GM21423 (cell line): Measurements from ENCODE around the gene JUND.

ENCODE experiments used
- ATAC-seq: cut with Tn5 transposase; IDR thresholded peaks from one replicate; pipeline ENCODE4 v1.9.1; 2021; ENCODE audit warnings: mild to moderate bottlenecking, moderate library complexity; ENCODE audit not compliant: unreplicated experiment

The JUND gene

DNA sequence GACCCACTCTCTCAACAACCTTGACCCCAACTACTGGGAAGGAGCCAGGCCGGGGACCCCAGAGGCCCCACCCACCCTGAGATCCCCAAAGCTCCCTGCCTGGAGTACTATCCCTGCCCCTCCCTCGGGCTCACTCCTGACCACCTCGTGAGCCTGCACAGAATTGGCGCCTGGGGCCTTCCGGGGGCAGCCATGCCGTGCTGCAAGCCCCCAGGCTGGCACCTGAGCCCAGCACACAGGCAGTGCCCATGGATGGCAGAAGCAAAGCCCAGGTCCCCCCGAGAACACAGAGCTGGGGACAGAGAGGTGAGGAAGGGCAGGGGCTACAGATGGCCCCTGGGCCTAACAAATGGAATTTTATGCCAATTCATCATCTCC lies 27.5 kb upstream of the JUND start:
- ATAC-seq = no peak

DNA sequence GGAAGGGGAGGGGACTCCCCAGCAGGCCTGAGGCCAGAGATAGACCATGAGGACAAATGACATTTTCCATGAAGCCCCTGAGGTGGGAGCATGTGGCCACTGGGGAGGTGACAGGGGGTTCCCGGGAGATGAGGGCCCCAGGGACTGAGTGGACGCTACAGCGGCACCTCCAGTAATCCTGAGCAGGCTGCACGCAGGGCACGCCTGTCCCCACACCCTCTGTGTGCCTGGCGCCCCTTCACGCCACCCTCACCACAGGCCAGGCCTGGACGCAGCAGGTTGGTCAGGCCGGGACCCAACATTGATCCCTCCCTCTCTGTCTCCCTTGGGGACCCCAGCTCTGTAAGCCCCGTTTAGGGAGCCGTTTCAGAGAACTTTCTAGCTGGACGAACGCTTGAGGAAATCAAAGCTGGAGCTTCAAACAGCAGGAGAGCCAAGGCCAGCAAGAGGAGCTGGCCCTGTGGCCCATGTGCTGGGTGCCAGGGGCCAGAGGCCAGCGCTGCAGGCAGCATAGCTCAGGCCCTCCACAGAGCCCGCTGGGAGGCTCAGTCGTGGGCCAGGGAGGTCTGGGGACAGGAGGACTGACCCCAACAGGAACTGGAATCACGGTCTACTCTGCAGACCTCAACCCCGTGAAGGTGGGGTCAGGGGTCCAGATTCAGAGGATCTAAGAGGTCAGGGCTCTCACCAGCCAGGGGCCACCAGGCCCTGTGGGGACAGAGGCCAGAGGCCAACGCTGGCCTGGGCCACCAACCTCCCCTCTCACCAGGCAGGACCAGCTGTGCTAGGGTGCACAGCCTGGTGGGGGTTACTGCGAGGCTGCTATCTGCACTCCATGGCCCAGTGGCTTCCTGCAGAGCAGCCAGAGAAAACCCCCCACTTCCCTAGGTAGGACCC lies 26.9 kb upstream of the JUND start:
- no peak for ATAC-seq

DNA sequence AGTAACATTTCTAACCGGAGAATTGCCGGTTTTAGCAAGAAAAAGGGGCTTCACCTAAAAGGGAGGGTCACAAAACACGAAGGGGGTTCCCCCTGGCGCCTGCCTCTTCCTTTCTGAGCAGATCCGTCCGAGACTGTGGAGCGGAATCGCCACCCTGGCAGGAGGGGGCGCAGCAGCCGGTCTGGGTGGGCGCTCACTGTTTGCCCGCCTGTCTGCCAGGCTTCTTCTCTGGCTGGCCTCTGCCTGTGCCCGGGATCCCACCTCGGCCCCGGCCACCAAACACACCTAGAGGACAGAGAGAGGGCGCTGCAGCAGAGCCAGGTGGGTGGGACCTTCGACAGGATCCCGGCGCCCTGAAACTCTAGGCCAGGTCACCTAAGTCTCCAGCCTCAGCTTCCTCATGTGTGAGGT lies 25.9 kb upstream of the JUND start:
- ATAC-seq = no peak

DNA sequence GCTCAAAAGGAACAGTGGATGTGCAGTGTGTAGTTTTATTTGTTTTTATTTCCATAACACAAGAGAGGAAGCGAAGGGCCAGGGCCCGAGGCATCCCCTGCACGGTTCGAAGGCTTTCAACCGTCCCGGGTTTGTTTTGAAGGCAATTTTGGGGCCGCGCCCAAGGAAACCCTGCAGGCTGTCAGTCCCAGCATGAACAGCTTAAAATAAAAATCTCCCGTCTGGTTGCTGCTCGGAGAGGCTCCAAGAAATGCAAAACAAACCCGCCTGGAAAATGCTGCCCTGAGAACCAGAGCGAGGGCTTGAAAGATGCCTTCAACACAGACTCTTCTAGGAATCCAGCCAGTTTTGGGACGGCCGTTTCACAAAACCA lies 25.5 kb upstream of the JUND start:
- no peak for ATAC-seq

DNA sequence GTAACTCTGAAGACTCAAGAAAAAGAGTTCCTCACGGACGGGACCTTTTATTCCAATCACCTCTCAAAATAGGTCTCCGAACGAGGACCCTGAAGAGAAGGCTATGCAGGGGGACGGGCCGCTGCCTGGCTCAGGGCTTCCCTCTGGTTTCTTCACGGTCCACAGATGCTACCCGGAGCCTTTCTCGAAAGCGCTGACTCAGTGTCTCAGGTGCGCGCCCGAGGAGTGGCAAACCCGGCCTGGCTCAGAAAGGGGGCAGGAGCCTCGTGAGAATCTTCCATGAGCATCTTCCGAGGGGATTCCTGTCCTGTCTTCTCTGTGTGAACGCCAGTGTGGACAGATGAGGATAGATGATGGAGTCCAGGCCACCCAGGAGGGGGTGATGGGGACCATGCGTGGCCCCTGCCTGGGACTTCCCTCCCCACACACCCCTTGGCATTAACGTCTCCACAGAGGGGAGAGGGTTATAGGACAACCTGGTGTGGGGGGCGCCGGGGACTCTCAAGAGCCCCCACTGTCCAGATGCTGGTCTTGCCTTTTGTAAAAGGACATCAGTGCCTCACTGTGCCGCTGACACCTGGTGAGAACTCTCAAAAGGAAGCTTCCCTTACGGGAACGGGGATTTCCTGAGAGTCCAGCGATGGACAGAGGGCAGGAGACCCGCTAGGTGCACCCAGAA lies 24.9 kb upstream of the JUND start:
- ATAC-seq = no peak

DNA sequence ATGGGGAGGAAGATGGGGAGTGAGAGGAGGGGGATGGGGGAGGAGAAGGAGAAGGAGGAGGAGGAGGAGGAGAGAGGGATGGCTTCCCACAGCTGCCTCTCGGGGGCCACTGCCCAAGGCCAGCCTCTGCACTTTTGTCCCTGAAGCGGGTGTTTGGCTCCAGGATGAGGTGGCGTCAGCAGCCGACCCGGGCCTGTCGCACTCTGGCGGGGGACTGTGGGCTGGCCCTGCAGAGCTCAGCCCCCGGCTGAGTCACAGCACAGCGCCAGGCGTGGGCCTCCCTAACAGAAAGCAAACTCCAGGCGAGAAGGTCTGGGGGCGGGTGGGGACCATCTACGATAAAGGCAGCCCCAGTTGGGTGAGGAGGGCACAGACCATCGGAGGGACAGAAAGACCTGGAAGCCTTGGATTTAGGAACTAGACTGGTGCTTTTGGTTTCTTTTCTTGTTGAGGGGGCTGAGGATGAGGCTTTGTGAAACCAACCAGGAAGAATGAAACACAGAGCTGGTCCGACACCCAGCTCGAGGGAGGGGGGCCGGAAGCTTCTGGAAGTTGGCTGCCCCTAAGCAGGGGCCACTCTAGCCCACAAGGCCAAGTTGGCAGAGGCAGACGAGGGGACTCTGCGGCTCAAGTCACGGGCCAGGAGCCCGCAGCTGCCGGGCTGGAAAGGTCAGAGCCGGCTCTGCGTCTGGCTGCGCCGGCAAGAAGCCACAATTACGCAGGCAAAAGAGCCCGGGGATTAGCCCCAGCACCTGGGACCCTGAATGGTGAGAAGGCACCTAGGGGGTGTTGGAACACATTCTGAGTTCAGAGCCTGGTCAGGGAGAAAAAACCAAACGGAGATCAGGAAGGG lies 23.3 kb upstream of the JUND start:
- ATAC-seq = peak; percentile 34

DNA sequence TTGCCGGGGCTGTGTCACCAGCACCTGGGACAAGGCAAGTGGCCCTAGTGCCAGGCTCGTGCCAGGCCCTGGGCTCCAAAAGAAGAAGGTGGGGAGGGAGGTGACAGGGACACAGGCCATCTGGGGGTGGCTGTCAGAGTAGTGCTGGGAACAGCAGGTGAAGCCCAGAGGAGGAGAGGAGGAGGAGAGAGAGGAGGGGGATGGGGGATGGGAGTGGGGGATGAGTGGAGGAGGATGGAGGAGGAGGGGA lies 22.7 kb upstream of the JUND start:
- ATAC-seq = no peak

DNA sequence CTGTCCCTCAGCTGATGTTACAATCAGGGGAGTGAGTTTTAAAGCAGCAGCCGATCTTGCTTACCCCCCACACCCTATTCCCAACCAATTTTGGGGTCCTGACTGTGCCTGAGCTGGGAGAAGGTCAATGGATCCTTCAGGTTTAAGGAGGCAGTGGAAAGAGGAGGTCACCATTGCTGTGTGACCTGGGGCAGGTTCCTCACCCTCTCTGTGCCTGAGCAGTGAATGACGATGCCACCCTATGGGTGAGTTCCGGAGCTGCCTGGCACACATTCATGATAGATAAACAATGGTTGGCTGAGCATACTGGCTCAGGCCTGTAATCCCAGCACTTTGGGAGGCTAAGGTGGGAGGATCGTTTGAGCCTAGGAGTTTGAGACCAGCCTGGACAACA lies 20.3 kb upstream of the JUND start:
- no peak for ATAC-seq

DNA sequence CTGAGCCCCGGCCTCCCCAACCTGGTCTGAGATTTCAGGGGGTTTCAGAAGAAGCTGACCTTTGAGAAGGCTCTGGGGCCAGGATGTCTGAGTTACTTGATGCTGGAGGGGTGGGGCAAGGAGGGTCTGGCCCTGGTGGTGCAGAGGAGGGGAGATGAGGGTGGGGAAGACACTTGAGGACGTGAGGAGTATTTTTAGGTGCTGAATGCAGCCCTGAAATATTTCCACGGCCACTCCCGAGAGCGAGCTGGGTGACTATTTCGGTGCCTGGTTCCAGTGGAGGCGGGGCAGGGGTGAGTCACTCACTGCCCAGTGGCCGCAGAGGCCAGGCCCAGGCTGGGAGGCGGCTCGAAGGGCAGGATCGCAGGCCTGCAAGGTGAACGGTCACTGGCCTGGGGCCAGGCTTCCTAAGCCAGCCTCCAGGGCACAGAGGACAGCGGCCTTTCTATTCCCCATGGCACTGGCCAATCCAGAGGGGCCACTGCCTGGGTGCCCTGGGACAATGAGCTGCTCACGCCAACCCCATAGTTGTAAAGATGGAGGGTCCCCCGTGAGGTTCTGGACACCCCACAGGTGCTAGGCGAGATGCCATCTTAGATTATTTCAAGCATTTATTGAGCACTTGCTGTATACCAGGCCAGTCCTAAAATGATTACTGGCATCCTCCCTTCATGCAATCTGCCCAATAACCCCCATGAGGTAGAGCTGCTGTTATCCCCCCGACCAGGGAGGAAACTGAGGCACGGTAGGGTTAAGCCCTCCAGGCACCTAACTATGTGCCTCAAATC lies 19.7 kb upstream of the JUND start:
- ATAC-seq = no peak

DNA sequence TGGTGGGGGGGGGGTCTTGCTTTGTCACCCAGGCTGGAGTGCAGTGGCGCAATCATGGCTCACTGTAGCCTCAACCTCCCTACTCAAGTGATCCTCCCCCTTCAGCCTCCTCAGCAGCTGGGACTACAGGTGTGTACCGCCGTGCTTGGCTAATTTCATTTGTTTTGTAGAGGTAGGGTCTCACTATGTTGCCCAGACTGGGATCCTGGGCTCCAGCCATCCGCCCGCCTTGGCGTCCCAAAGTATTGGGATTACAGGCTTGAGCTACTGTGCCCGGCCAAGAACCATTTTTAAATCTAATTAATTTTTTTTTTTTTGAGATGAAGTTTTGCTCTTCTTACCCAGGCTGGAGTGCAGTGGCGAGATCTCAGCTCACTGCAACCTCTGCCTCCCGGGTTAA lies 18.2 kb upstream of the JUND start:
- ATAC-seq = no peak

DNA sequence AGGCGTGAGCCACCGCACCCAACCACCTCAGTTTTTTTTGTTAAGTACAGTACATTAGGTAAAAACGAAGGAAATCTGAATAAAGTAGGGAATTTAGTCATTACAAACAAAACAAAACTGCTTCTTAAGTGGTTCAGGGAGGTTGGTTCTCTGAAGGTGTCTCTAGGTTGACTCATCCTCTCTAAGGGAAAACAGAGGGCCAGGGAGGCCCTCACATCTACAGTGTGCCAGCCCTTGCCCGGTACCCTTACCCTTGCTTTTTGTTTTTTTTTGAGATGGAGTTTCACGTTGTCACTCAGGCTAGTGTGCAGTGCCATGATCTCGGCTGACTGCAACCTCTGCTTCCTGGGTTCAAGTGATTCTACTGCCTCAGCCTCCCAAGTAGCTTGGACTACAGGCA lies 17.2 kb upstream of the JUND start:
- ATAC-seq = no peak

DNA sequence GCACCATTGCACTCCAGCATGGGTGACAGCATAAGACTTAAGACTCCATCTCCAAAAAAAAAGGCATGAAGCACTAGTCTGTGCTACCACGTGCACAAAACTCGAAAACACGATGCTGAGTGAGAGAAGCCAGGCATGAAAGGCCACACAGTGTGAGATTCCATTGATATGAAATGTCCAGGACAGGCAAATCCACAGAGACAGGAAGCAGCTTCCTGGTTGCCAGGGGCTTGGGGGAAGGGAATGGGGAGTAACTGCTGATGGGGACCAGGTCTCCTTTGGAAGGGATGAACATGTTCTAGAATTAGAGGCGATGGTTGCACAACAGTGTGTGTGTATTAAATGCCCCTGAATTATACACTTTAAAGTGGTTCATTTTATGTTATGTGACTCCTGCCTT lies 15.9 kb upstream of the JUND start:
- no peak for ATAC-seq

DNA sequence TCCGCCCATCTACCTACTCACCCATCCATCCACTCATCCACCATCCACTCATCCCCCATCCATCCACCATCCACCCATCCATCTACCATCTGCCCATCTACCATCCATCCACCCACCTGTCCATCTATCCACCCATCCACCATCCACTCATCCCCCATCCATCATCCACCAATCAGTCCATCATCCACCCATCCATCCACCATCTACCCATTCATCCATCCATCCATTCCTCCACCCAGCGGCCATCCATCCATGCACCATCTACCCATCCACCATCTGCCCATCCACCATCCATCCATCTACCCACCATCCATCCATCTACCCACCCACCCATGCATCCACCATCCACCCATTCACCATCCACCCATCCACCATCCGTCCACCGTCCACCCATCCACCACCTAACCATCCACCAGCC lies 13.6 kb upstream of the JUND start:
- no peak for ATAC-seq

DNA sequence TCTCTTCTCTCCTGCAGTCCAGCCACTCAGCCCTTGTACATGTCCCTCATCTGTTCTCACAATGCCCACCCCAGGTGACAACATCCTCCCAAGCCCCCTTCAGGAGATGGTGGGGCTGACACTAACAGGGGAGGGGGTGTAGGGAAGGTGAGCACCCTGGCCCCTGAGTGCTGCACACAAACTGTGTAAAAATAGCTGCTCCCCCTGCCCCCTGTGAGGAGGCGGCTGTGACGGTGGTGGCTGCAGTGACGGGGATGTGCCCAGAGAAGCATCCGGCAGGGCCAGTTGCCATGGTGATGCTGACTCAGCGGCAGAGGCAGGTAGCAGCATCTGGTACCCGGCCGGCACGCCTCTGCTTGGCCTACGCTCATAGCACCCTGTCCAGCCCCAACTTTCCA lies 13.0 kb upstream of the JUND start:
- ATAC-seq = no peak

DNA sequence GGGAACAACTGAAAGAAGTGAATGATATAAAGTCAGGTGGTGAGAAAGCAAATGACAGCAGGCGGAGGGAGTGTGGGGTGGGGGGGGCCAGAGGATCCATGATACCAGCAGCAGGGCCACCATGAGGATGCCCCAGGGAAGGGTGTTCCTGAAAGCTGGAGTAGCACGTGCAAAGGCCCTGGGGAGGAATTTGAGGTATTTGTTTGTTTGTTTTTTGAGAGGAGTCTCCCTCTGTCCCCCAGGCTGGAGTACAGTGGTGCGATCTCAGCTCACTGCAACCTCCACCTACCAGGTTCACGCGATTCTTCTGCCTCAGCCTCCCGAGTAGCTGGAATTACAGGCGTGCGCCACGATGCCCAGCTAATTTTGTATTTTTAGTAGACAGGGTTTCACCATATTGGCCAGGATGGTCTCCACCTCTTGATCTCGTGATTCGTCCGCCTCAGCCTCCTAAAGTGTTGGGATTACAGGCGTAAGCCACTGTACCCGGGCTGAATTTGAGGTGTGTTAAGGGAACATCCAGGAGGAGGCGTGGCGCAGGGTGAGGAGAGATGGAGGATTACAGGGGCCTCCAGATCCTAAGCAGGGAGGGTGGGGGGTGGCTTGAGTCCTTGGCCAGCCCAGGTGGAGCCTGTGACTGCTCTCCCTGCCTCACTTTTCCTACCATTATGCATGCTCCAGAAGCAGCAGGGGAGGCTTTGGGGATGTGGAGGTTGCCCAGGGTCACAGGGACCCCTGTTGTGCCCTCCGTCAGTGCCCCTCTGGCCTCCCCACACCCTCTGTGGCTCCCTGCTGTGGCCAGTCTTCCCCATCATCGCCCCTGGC lies 12.4 kb upstream of the JUND start:
- no peak for ATAC-seq

DNA sequence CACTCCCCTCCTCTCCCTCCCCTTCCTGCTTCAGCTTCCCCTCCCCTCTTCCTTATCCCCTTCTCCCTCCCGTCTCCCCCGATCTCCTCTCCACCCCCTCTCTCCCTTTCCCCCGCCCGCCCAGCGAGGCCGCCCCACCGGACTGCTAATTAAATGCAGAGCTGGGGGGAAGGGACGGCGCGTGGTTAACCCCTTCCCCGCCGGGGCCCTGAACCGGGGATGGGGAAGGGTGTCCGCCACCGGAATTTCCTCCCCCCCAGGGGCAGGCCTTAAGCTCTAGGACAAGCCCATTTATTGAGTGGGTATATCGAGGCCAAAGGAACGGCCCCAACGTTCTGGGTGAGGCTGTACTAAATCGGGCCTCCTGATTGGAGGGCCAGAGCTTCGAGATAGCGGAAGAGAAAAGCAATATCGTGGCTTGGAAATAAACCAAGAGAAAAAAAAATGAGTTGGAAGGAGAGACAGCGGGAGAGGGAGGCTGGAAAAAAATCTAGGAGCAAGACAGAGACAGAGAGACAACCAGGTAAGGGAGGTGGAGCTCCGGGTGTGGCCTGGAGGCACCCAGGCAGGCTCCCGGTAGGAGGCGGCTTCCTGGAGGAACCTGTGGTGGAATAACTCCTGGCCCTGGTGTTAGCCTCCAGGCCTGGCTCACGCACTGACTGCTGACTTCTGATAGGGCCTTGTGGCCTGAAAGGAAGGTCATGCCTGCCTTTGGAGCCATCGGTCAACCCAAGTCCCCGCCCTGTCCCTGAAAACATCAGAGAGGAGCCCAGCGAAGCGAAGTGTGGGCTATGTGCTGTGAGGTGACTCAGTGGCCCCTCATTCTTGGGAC lies 11.6 kb upstream of the JUND start:
- no peak for ATAC-seq

DNA sequence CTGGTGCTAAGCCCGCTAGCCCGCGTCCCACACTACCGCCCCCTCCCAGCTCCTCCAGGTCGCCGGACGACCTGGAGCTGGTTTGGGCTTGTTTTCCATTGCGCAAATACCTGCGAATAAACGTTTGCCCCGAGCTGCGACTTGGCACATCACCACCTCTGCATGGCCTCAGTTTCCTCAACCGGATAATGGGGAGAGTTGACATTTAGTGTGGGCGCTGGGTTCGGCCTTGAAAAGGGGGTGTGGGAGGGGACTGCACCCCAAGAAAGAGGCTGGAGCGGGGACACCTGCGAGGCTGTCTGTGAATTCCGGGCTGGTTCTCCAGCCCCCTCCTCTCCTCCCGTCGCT lies 11.0 kb upstream of the JUND start:
- ATAC-seq = no peak

DNA sequence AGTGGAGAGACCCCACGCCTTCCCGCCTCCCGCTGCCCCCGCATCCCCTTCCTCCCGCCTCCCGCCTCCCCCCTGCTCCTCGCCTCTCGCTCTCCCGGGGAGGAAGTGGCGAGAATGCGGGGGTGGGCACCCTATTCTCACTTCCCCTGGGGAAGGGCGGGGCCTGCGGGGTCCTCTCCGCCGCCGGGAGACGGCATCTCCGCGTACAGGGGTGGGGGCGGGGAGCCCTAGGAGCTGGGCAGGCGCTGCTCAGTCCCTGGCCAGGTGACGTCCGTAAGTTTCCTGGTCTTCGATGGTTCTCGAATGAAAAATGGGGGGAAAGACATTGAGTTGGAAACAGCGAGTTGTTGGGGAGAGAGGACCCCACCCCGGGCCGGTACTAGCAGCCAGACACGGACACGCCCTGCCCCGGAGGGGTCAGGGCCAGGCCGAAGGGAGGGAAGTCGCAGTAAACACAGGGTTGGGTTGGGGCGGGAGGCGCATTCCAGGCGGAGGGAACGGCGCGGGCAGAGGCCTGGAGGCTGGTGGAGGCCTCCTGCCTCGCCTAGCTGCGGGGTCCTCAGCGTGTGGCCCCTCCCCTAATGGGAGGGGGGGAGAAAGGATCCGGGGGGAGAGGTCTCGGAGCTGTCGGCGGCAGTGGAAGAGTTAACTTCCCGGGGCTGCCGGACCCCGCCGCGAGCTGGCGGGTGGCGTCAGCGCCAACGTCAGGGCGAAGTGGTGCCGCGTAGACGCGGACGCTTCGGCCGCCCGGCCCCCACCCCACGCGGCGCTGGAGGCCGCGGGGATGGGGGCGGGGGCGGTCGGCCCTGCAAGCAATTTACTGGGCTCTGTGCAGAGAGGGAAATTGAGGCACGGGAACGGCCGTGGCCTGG lies 10.4 kb upstream of the JUND start:
- ATAC-seq = peak; percentile 46
